ENCODE results near the gene NGFR. TPM values are rescaled to one million over a fixed set of nuclear protein-coding genes. Genes with fewer than 3 reads are reported as not detected.
A peak's percentile ranks its signal among the peaks of the same experiment; 100 is the strongest.

Gene NGFR
- total and polyA plus RNA-seq, 8 donors, result 2.7 to 16.2 (median 11.3) TPM

DNA sequence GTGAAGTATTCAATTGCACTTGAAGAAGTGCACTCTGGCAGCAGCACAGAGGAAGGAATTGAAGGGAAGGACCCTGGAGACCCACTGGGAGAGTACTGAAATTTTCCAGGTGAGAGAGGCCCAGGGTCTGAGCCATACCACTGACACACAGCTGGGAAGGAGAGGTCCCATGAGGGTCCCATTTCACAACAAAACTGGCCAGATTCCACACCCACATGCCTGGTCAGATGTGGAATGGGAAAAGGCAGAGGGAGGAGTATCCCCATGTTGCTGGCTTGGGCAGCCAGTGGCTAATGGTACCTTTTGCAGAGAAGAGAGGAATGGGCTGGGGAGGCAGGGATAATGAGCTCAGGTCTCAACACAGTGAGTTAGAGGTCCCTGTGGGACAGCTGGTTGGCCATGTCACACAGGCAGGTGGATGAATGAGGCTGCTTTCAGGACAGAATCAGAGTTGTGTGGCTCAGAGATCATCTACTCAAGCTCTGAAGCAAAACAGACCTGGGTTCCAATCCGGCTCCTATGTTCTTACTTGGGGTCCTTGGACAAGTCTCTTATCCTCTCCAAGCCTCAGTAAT, 26.2 kb upstream of the NGFR start:
- TF ChIP-seq, protein P1, sequence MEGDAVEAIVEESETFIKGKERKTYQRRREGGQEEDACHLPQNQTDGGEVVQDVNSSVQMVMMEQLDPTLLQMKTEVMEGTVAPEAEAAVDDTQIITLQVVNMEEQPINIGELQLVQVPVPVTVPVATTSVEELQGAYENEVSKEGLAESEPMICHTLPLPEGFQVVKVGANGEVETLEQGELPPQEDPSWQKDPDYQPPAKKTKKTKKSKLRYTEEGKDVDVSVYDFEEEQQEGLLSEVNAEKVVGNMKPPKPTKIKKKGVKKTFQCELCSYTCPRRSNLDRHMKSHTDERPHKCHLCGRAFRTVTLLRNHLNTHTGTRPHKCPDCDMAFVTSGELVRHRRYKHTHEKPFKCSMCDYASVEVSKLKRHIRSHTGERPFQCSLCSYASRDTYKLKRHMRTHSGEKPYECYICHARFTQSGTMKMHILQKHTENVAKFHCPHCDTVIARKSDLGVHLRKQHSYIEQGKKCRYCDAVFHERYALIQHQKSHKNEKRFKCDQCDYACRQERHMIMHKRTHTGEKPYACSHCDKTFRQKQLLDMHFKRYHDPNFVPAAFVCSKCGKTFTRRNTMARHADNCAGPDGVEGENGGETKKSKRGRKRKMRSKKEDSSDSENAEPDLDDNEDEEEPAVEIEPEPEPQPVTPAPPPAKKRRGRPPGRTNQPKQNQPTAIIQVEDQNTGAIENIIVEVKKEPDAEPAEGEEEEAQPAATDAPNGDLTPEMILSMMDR (IDR thresholded peaks at IDR 0.05), result no peak
- no peak for DNase-seq
- intact Hi-C loops (cut with DNase I), result no loop called here
- no peaks in the 10 kb centered on the region for H3K36me3 ChIP-seq
- peaks cover 23 to 99% of the 10 kb centered on the region in 2 donors for H3K27me3 ChIP-seq
- no peak overlapping the region for H3K27ac ChIP-seq
- peaks cover 0 to 4% of the 10 kb centered on the region in 2 donors for H3K9me3 ChIP-seq
- H3K4me1 ChIP-seq, result peaks cover 3 to 7% of the 10 kb centered on the region in 2 donors
- ATAC-seq, result no peak
- H3K4me3 ChIP-seq, result no peak overlapping the region

DNA sequence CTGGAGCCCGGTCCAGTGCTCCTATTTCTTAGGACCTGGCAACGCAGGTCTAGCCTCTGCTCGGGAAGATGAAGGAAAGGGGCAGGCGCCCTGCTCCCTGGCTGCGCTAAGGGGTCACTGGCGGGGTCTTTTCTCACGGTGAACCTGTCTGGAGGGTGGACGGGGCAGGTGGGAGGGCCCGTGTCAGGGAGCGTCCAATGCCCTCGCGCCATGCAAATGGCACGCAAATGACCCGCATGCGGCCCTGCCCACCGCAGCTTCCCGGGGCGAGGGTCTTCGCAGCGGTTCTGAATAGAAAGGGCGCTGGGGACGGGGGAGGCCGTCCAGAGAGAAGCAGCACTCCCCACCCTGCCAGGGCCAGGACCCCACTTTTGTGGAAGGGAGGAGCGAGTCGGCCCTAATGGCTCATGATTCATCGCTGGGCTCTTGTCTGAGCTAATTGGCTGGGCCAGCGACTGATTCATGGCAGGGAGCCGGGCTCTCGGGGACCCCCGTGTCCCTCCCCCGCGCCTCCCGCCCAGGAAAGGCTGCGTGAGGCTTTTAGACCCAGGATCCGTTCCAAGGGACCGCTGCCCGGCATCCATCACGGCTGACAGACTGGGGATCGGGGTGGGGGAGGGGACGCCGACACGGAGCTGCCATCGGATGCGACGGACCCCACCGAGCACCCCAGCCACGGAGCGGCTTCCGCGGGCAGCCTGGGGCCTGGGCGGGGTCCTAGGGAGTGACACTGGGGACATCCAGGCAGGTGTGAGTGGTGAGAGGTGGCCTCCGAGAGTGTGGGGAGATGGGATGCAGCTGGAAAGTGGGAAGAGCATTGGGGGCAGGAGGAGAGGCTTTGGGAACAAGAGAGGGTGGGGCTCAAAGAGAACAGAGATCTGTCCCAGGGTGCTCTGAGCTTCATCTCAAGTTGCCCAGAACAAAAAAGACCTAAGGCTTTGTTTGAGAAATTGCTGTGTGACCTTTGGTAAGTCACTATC, 25.0 kb upstream of the NGFR start:
- no peaks in the 10 kb centered on the region for H3K36me3 ChIP-seq
- no peaks in the 10 kb centered on the region for H3K9me3 ChIP-seq
- peaks cover 3 to 7% of the 10 kb centered on the region in 2 donors for H3K4me1 ChIP-seq
- TF ChIP-seq, protein P1 (IDR thresholded peaks at IDR 0.05), result no peak
- intact Hi-C loops (cut with DNase I), result no loop called here
- peaks cover 23 to 99% of the 10 kb centered on the region in 2 donors for H3K27me3 ChIP-seq
- DNase-seq (peak in 1 of 4 donors; percentile 53), ATAC-seq (peak; percentile 36)
- no peak overlapping the region for H3K4me3 ChIP-seq
- H3K27ac ChIP-seq, result no peak overlapping the region

DNA sequence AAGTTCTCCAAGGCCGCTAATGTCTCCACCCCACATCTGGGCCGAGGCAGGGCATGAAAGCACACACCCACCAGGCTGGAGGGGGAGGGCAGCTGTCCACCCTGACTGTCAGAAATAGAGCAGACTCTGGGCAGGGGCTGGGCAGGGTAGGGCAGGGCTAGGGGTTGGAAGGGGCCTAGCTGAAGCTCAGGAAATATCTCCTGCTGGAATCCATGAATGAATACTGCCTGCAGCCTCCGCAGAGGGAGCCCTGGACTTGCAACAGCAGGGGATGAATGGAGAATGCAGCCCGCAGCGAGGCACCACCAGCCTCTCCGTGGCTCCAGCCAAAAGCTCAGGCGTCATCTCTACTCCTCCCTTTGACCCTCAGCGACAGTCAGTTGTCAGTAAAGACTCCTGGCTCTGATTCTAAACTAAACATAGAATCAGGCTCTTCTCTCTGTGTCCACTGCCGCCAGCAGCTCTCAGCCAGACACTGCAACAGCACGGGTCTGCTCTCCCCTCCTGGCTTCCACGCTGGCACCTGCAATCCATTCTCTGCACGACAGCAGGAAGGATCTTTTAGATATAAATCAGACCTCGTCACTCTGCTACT, 23.9 kb upstream of the NGFR start:
- H3K9me3 ChIP-seq, result no peaks in the 10 kb centered on the region
- H3K4me1 ChIP-seq, result peaks cover 3 to 7% of the 10 kb centered on the region in 2 donors
- intact Hi-C loops (cut with DNase I), result no loop called here
- peaks cover 23 to 97% of the 10 kb centered on the region in 2 donors for H3K27me3 ChIP-seq
- no peak overlapping the region for H3K27ac ChIP-seq
- ATAC-seq (peak; percentile 14), DNase-seq (no peak)
- no peaks in the 10 kb centered on the region for H3K36me3 ChIP-seq
- no peak overlapping the region for H3K4me3 ChIP-seq
- TF ChIP-seq, protein P1 (IDR thresholded peaks at IDR 0.05), result no peak

DNA sequence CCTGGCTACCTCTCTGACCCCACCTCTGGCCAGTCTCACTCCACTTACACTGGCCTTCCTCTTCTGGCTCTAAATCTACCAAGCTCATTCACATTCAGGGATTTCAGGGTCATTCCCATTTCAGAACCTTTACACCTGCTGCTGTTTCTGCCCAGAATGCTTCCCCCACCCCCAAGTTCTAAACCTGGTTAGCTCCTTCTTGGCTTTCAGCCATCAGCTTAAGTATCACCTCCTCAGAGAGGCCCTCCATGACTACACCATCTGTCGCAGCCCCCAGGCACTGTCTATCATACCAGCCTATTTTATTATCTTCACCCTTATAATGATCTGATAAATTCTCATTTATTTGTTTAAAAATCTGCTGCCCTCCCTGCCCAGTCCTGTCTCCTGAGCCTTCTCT, 23.3 kb upstream of the NGFR start:
- no peak for ATAC-seq
- no peaks in the 10 kb centered on the region for H3K36me3 ChIP-seq
- H3K9me3 ChIP-seq, result no peaks in the 10 kb centered on the region
- H3K27ac ChIP-seq, result no peak overlapping the region
- TF ChIP-seq, protein P1 (IDR thresholded peaks at IDR 0.05), result no peak
- intact Hi-C loops (cut with DNase I), result no loop called here
- no peak overlapping the region for H3K4me3 ChIP-seq
- H3K4me1 ChIP-seq, result peaks cover 3 to 7% of the 10 kb centered on the region in 2 donors
- no peak for DNase-seq
- H3K27me3 ChIP-seq, result peaks cover 23 to 97% of the 10 kb centered on the region in 2 donors

DNA sequence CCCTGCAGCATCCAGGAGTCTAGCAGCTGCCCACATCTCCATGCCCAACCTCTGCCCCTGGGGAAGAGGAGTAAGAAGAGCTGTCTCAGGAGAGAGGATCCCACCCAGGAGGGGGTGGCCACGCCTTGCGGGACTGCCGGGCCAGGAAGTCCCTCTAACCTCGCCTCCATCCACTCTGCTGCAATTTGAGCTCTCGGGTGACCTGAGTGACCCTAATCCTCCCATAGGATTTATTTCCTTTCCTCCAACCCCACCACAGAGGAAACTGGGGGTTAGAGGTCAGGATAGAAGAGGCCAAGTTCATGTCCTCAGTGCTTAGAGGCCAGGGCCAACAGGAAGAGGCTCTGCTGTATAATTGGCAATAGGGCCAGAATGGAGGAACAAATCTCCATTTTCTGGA, 22.6 kb upstream of the NGFR start:
- TF ChIP-seq, protein P1 (IDR thresholded peaks at IDR 0.05), result no peak
- intact Hi-C loops (cut with DNase I), result no loop called here
- Histone ChIP-seq H3K36me3 (no peaks in the 10 kb centered on the region), H3K4me1 (peaks cover 3 to 7% of the 10 kb centered on the region in 2 donors), H3K27ac (no peak overlapping the region), H3K27me3 (peaks cover 23 to 95% of the 10 kb centered on the region in 2 donors), H3K9me3 (no peaks in the 10 kb centered on the region), H3K4me3 (no peak overlapping the region)
- ATAC-seq (no peak), DNase-seq (no peak)

Measured in left lung (tissue), 10 donors.